ENCODE data around the gene STK38L. TPM values are rescaled to one million over a fixed set of nuclear protein-coding genes. Genes with fewer than 3 reads are reported as not detected.
A peak's percentile ranks its signal among the peaks of the same experiment; 100 is the strongest.

Gene STK38L
- total and polyA plus RNA-seq, 10 donors: 6.4 to 39.8 (median 26.3) TPM

DNA sequence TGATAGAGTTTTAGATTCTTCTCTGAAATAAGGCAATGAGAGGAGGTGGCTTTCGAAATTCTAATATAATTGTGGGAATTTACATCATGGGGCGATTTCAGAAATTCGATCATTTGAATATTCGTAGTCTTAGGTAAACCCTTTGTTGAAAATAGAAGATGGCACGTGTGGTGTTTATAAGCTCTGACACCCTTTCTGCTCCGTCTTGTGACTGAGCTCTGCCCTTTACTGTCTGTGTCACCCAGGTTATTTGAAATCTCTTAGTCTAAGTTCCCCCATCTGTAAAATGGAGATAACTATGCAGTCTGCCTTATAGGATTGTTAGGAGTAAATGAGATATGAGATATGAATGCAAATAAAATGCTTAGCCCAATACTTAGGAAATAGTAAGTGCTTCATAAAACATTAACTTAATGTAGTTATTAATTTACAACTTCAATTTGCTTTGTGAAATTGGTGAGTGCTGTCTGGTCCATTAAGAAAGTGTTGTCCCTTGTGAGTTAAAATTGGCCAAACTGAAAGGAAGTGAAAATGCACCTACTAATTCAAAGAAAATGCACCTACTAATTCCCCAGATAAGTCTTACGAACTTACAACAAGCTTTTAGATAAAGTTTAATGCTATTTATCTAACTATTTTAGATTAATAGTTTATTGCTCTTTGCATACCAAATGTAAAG lies 90.1 kb downstream of the STK38L start:
- H3K4me1 ChIP-seq: peaks cover 4 to 30% (median 19%) of the 10 kb centered on the region in 6 donors
- H3K27ac ChIP-seq: no peak overlapping the region
- DNase-seq: no peak
- H3K9me3 ChIP-seq: no peaks in the 10 kb centered on the region
- peak overlapping the region in 2 of 8 donors; percentile 80 to 92 for H3K4me3 ChIP-seq
- H3K36me3 ChIP-seq: no peaks in the 10 kb centered on the region
- 57 to 76% (median 60%) methylated on average over 7 of the region's 7 CpGs for WGBS, 5 donors
- H3K27me3 ChIP-seq (replicated peaks in 1 of 7): peaks cover 0 to 49% (median 20%) of the 10 kb centered on the region in 7 donors
- TF ChIP-seq, protein P1, sequence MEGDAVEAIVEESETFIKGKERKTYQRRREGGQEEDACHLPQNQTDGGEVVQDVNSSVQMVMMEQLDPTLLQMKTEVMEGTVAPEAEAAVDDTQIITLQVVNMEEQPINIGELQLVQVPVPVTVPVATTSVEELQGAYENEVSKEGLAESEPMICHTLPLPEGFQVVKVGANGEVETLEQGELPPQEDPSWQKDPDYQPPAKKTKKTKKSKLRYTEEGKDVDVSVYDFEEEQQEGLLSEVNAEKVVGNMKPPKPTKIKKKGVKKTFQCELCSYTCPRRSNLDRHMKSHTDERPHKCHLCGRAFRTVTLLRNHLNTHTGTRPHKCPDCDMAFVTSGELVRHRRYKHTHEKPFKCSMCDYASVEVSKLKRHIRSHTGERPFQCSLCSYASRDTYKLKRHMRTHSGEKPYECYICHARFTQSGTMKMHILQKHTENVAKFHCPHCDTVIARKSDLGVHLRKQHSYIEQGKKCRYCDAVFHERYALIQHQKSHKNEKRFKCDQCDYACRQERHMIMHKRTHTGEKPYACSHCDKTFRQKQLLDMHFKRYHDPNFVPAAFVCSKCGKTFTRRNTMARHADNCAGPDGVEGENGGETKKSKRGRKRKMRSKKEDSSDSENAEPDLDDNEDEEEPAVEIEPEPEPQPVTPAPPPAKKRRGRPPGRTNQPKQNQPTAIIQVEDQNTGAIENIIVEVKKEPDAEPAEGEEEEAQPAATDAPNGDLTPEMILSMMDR (IDR thresholded peaks at IDR 0.05 in 8 of 11, conservative IDR thresholded peaks at IDR 0.05 in 3 of 11): no peak
- TF ChIP-seq POLR2A (IDR thresholded peaks at IDR 0.05) (no peak), POLR2AphosphoS5 (IDR thresholded peaks at IDR 0.05) (no peak)
- intact Hi-C loops (cut with DNase I; ENCODE audit: low total_unique reads): no loop called here

DNA sequence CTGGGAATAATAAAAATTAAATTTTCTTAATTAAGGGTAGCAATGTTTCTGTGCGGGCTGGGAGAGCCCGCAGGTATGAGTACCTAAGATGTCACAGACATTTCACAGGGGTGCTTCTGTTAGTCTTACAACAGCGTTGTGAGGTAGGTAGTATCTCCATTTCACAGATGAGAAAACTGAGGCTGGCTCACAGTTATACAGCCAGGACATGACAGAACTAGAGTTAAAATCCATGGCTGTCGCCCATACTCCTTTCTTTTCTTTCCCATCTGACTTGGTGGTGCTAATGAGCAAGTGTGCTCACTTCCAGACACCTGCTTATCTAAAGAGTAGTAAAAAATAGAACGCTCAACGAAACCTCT lies 90.6 kb downstream of the STK38L start:
- TF ChIP-seq POLR2AphosphoS5 (IDR thresholded peaks at IDR 0.05): no peak
- no peak for TF ChIP-seq POLR2A (IDR thresholded peaks at IDR 0.05)
- TF ChIP-seq, protein P1 (IDR thresholded peaks at IDR 0.05 in 8 of 11, conservative IDR thresholded peaks at IDR 0.05 in 3 of 11): no peak
- H3K9me3 ChIP-seq: no peaks in the 10 kb centered on the region
- no peak overlapping the region for H3K4me3 ChIP-seq
- peaks cover 0 to 46% (median 20%) of the 10 kb centered on the region in 7 donors for H3K27me3 ChIP-seq (replicated peaks in 1 of 7)
- DNase-seq: no peak
- intact Hi-C loops (cut with DNase I; ENCODE audit: low total_unique reads): no loop called here
- WGBS, 5 donors: 77 to 93% (median 81%) methylated on average over 6 of the region's 6 CpGs
- H3K4me1 ChIP-seq: peaks cover 4 to 30% (median 19%) of the 10 kb centered on the region in 6 donors
- H3K27ac ChIP-seq: no peak overlapping the region
- H3K36me3 ChIP-seq: no peaks in the 10 kb centered on the region

DNA sequence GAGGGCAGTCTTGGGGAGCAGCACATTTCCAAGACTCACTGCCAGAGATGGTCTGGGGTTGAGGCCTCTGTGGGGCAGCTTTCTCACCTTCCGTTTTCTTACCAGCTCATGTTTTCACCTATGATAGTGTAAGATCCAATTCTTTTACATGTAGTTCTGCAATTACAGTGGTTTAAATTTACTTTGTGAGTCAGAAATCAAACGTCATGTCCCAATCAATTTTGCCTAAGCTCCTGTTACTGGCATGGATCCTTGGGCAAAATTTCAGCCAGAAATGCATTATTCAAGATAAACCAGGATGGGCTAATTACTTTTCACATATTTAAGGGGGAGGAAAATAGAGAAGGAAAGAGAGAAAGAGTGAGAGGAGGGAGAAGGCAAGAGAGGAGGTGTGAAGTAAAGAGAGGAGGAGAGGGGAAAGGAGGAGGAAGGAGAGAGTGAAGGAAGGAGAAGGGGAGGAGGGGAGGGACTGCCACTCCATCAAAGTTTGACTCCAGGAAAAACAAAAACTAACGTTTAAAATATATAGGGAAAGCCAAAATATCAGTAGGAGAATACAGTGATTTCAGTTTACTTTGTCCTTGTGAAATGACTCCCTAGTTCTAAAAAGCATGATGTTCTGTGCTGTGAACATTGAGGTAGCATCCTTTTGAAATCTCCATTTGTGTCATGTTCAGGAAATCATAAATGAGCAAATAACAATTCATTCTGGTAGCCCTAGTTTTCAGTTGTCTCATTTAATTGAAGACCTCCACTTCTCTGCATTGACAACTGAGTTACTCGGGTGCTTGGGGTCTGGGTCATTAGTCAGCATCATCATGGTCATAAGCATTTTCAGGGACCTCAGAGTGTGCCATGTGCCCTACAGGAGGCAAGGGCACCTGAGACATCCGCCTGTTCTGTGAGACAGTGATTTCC lies 91.5 kb downstream of the STK38L start:
- peaks cover 0 to 40% (median 20%) of the 10 kb centered on the region in 7 donors for H3K27me3 ChIP-seq (replicated peaks in 1 of 7)
- no peaks in the 10 kb centered on the region for H3K36me3 ChIP-seq
- intact Hi-C loops (cut with DNase I; ENCODE audit: low total_unique reads): no loop called here
- WGBS, 5 donors: 64 to 82% (median 69%) methylated on average over 5 of the region's 5 CpGs
- H3K4me3 ChIP-seq: no peak overlapping the region
- no peak for TF ChIP-seq POLR2AphosphoS5 (IDR thresholded peaks at IDR 0.05)
- TF ChIP-seq POLR2A (IDR thresholded peaks at IDR 0.05): no peak
- TF ChIP-seq, protein P1 (IDR thresholded peaks at IDR 0.05 in 8 of 11, conservative IDR thresholded peaks at IDR 0.05 in 3 of 11): no peak
- no peak for DNase-seq
- H3K9me3 ChIP-seq: no peaks in the 10 kb centered on the region
- H3K27ac ChIP-seq: no peak overlapping the region
- H3K4me1 ChIP-seq: peaks cover 4 to 30% (median 19%) of the 10 kb centered on the region in 6 donors

DNA sequence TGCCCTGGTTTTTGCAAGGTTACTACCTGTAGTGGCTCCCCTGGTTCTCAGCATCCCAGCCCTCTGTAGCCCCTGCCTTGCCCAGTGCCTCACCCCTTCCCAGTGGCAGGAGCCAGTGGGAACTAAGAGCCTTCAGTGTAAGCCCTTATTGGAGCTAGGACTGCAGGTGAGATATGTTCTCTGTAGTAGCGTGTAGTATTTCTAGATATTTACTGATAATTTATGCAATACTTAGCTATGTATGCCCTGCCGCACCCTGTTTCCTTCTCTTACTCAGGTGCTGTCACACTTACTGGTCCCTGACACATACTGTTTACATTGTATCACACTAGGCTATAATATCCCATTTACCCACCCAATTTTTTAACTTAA lies 92.2 kb downstream of the STK38L start:
- Histone ChIP-seq H3K27me3 (replicated peaks in 1 of 7) (peaks cover 0 to 34% (median 17%) of the 10 kb centered on the region in 7 donors), H3K36me3 (no peaks in the 10 kb centered on the region), H3K4me1 (peaks cover 4 to 28% (median 18%) of the 10 kb centered on the region in 6 donors), H3K9me3 (no peaks in the 10 kb centered on the region), H3K4me3 (no peak overlapping the region), H3K27ac (no peak overlapping the region)
- WGBS, 5 donors: 90 to 98% (median 92%) methylated on average over 2 of the region's 2 CpGs
- TF ChIP-seq, protein P1 (IDR thresholded peaks at IDR 0.05 in 8 of 11, conservative IDR thresholded peaks at IDR 0.05 in 3 of 11): no peak
- no peak for TF ChIP-seq POLR2A (IDR thresholded peaks at IDR 0.05)
- TF ChIP-seq POLR2AphosphoS5 (IDR thresholded peaks at IDR 0.05): no peak
- intact Hi-C loops (cut with DNase I; ENCODE audit: low total_unique reads): no loop called here
- DNase-seq: no peak

Measured in spleen (tissue), 11 donors.